Mononuclear cell (primary cell): Measurements from ENCODE around the gene TNFRSF4. TPM values are rescaled to one million over a fixed set of nuclear protein-coding genes. Genes with fewer than 3 reads are reported as not detected.

ENCODE experiments used
- H3K27me3 ChIP-seq: 2 replicates; pipeline ENCODE4 v1.6.0; 2011; ENCODE audit warnings: low read length, control low read depth; ENCODE audit not compliant: insufficient read depth
- H3K4me1 ChIP-seq: 2 replicates; pipeline ENCODE4 v1.5.1; 2011; ENCODE audit warnings: mild to moderate bottlenecking, low read length, control low read depth; ENCODE audit not compliant: insufficient read depth
- H3K4me3 ChIP-seq: 2 replicates; pipeline ENCODE4 v1.5.1; 2011; ENCODE audit warnings: mild to moderate bottlenecking, low read length, moderate library complexity
- H3K9me3 ChIP-seq: 2 replicates; pipeline ENCODE4 v1.5.1; 2011; ENCODE audit warnings: low read depth, mild to moderate bottlenecking, control low read depth, low read length
- total RNA-seq: library from RNA; depleted of rRNA; stranded (reverse); fragments of >200 nt; gene quantifications from one replicate; pipeline ENCODE4 v1.2.3, GENCODE V29; 2012

The TNFRSF4 gene
- total RNA-seq, 1 donor = 3.3 TPM

GRCh38 chr1:1206376-1206965, 7.5 kb downstream of the TNFRSF4 start, which contains the start of gene TNFRSF18:
TSS of gene TNFRSF18 (minus strand) at chr1:1206592. CDS start at chr1:1206571, 21 bp downstream.
- H3K4me1 ChIP-seq = peaks cover 37% of the 10 kb centered on the region
- no peaks in the 10 kb centered on the region for H3K9me3 ChIP-seq
- peaks cover 13% of the 10 kb centered on the region for H3K27me3 ChIP-seq
- peak within 1 kb of the TSS; percentile 19 for H3K4me3 ChIP-seq

- Histone ChIP-seq H3K27me3 (peaks cover 13% of the 10 kb centered on the region), H3K4me1 (peaks cover 37% of the 10 kb centered on the region), H3K9me3 (no peaks in the 10 kb centered on the region), H3K4me3 (peak overlapping the region; percentile 19)
Observed at GRCh38 chr1:1205769-1206375, 8.1 kb downstream of the TNFRSF4 start.

GRCh38 chr1:1204998-1205768, 8.8 kb downstream of the TNFRSF4 start:
- Histone ChIP-seq H3K9me3 (no peaks in the 10 kb centered on the region), H3K4me3 (no peak overlapping the region), H3K4me1 (peaks cover 41% of the 10 kb centered on the region), H3K27me3 (peaks cover 13% of the 10 kb centered on the region)

GRCh38 chr1:1204425-1204920, 9.5 kb downstream of the TNFRSF4 start:
- Histone ChIP-seq H3K4me3 (no peak overlapping the region), H3K9me3 (no peaks in the 10 kb centered on the region), H3K27me3 (peaks cover 13% of the 10 kb centered on the region), H3K4me1 (peaks cover 41% of the 10 kb centered on the region)

GRCh38 chr1:1203561-1204424, 10.2 kb downstream of the TNFRSF4 start:
- Histone ChIP-seq H3K4me1 (peaks cover 35% of the 10 kb centered on the region), H3K9me3 (no peaks in the 10 kb centered on the region), H3K27me3 (peaks cover 13% of the 10 kb centered on the region), H3K4me3 (no peak overlapping the region)

- Histone ChIP-seq H3K27me3 (peaks cover 13% of the 10 kb centered on the region), H3K4me1 (peaks cover 29% of the 10 kb centered on the region), H3K4me3 (no peak overlapping the region), H3K9me3 (no peaks in the 10 kb centered on the region)
Observed at GRCh38 chr1:1202831-1203560, 11.0 kb downstream of the TNFRSF4 start.

- H3K27me3 ChIP-seq = no peaks in the 10 kb centered on the region
- peaks cover 10% of the 10 kb centered on the region for H3K4me1 ChIP-seq
- no peak overlapping the region for H3K4me3 ChIP-seq
- H3K9me3 ChIP-seq = no peaks in the 10 kb centered on the region
Observed at GRCh38 chr1:1200876-1201810, 12.8 kb downstream of the TNFRSF4 start.

- H3K4me1 ChIP-seq = peaks cover 4% of the 10 kb centered on the region
- no peaks in the 10 kb centered on the region for H3K9me3 ChIP-seq
- no peaks in the 10 kb centered on the region for H3K27me3 ChIP-seq
- H3K4me3 ChIP-seq = no peak overlapping the region
Observed at GRCh38 chr1:1199961-1200875, 13.7 kb downstream of the TNFRSF4 start.

- H3K27me3 ChIP-seq = no peaks in the 10 kb centered on the region
- peaks cover 4% of the 10 kb centered on the region for H3K4me1 ChIP-seq
- H3K9me3 ChIP-seq = no peaks in the 10 kb centered on the region
- no peak overlapping the region for H3K4me3 ChIP-seq
Observed at GRCh38 chr1:1199141-1199960, 14.6 kb downstream of the TNFRSF4 start.

- Histone ChIP-seq H3K4me1 (peaks cover 4% of the 10 kb centered on the region), H3K9me3 (no peaks in the 10 kb centered on the region), H3K27me3 (no peaks in the 10 kb centered on the region), H3K4me3 (no peak overlapping the region)
Observed at GRCh38 chr1:1198423-1199140, 15.4 kb downstream of the TNFRSF4 start.

GRCh38 chr1:1197551-1198422, 16.2 kb downstream of the TNFRSF4 start:
- no peaks in the 10 kb centered on the region for H3K27me3 ChIP-seq
- peaks cover 4% of the 10 kb centered on the region for H3K4me1 ChIP-seq
- H3K9me3 ChIP-seq = no peaks in the 10 kb centered on the region
- no peak overlapping the region for H3K4me3 ChIP-seq
